NCI-H69 (cell line): ENCODE measurements around the gene C6orf132.
"Not testable (repeated sequence)": the region's sequence is repeated elsewhere in the genome, so short reads cannot be mapped to it uniquely, and the experiment has no call there.

ENCODE experiments used
- DNase-seq: peaks from one replicate; lab custom pipeline; 2025; lab: John Stamatoyannopoulos, UW

Gene C6orf132

GRCh38 chr6:42162812-42163211 is 20.4 kb upstream of the C6orf132 start:
- no peak for DNase-seq

- DNase-seq, result no peak
Measured at GRCh38 chr6:42162384-42162783, 20.0 kb upstream of the C6orf132 start.

GRCh38 chr6:42159431-42160024 is 17.1 kb upstream of the C6orf132 start:
- peak; percentile 39 for DNase-seq

GRCh38 chr6:42158631-42159030 is 16.2 kb upstream of the C6orf132 start:
- no peak for DNase-seq

- no peak for DNase-seq
Measured at GRCh38 chr6:42158011-42158410, 15.6 kb upstream of the C6orf132 start.

- no peak for DNase-seq
Measured at GRCh38 chr6:42156638-42157037, 14.2 kb upstream of the C6orf132 start.

GRCh38 chr6:42155293-42155692 is 12.9 kb upstream of the C6orf132 start:
- no peak for DNase-seq

GRCh38 chr6:42154461-42155209 is 12.2 kb upstream of the C6orf132 start:
- no peak for DNase-seq

- no peak for DNase-seq
Measured at GRCh38 chr6:42153921-42154320, 11.5 kb upstream of the C6orf132 start.

GRCh38 chr6:42152528-42153213 is 10.3 kb upstream of the C6orf132 start:
- DNase-seq, result not testable (repeated sequence)

- no peak for DNase-seq
Measured at GRCh38 chr6:42152024-42152423, 9.6 kb upstream of the C6orf132 start.

- no peak for DNase-seq
Measured at GRCh38 chr6:42150254-42150653, 7.8 kb upstream of the C6orf132 start.

- no peak for DNase-seq
Measured at GRCh38 chr6:42148058-42148457, 5.6 kb upstream of the C6orf132 start.

- DNase-seq, result no peak
Measured at GRCh38 chr6:42147138-42147562, 4.7 kb upstream of the C6orf132 start.

GRCh38 chr6:42141603-42142117 is 760 bp downstream of the C6orf132 start:
- DNase-seq, result peak; percentile 32

GRCh38 chr6:42140756-42141602 is 1.4 kb downstream of the C6orf132 start:
- DNase-seq, result peak; percentile 33

- peak; percentile 27 for DNase-seq
Measured at GRCh38 chr6:42140032-42140431, 2.4 kb downstream of the C6orf132 start.

- DNase-seq, result peak; percentile 67
Measured at GRCh38 chr6:42138630-42139619, 3.5 kb downstream of the C6orf132 start.

GRCh38 chr6:42138190-42138589 is 4.2 kb downstream of the C6orf132 start:
- DNase-seq, result no peak

- DNase-seq, result peak; percentile 55
Measured at GRCh38 chr6:42137194-42137753, 5.1 kb downstream of the C6orf132 start.
